ENCODE results near the gene EDNRA. TPM values are rescaled to one million over a fixed set of nuclear protein-coding genes. Genes with fewer than 3 reads are reported as not detected.

Gene EDNRA
- total RNA-seq, 1 experiment from 2014 or later: not detected

- ChIA-PET POLR2A (no interaction called here), CTCF (interaction anchor here (0.7 to 5.4 kb wide), 5 partner anchors 9 to 569 kb away, joined by 3 to 67 read pairs (median 6); no protein-coding TSS in a partner anchor)
- H3K27me3 Mint-ChIP-seq (ENCODE audit: insufficient read depth, unreplicated experiment): no peaks in the 10 kb centered on the region
- no peak overlapping the region for H3K27ac Mint-ChIP-seq (ENCODE audit: low read depth, unreplicated experiment)
- peaks cover 17% of the 10 kb centered on the region for H3K4me1 Mint-ChIP-seq (ENCODE audit: insufficient read depth, unreplicated experiment)
- no peak for DNase-seq (ENCODE audit: unreplicated experiment)
- BruUV-seq (replicated peaks): no TSS peak
- intact Hi-C loops (cut with micrococcal nuclease): loop anchor here (10.0 kb wide), 1 partner anchor 212 kb away; no protein-coding TSS in a partner anchor
- no peak for TF ChIP-seq CTCF (IDR thresholded peaks at IDR 0.05; ENCODE audit: unreplicated experiment)
- no peak overlapping the region for H3K4me3 Mint-ChIP-seq (ENCODE audit: unreplicated experiment)
- H3K9me3 Mint-ChIP-seq (ENCODE audit: unreplicated experiment): no peaks in the 10 kb centered on the region
- H3K36me3 Mint-ChIP-seq (ENCODE audit: insufficient read depth, unreplicated experiment): no peaks in the 10 kb centered on the region
These were observed 106.1 kb downstream of the EDNRA start for GRCh38 chr4:147587041-147587440.

GRCh38 chr4:147589586-147589985 lies 108.7 kb downstream of the EDNRA start:
- intact Hi-C loops (cut with micrococcal nuclease): loop anchor here (10.0 kb wide), 1 partner anchor 215 kb away; no protein-coding TSS in a partner anchor
- peak; percentile 39 for DNase-seq (ENCODE audit: unreplicated experiment)
- TF ChIP-seq CTCF (IDR thresholded peaks at IDR 0.05; ENCODE audit: unreplicated experiment): no peak
- Mint-ChIP-seq H3K27ac (ENCODE audit: low read depth, unreplicated experiment) (no peak overlapping the region), H3K4me1 (ENCODE audit: insufficient read depth, unreplicated experiment) (no peaks in the 10 kb centered on the region), H3K4me3 (ENCODE audit: unreplicated experiment) (no peak overlapping the region), H3K9me3 (ENCODE audit: unreplicated experiment) (no peaks in the 10 kb centered on the region), H3K36me3 (ENCODE audit: insufficient read depth, unreplicated experiment) (no peaks in the 10 kb centered on the region), H3K27me3 (ENCODE audit: insufficient read depth, unreplicated experiment) (no peaks in the 10 kb centered on the region)
- BruUV-seq (replicated peaks): no TSS peak
- CTCF ChIA-PET: interaction anchor here (0.6 to 5.4 kb wide), 48 partner anchors 9 to 1417 kb away, joined by 3 to 67 read pairs (median 4); partner anchors contain the start of gene TMEM184C
- POLR2A ChIA-PET: interaction anchor here (0.6 to 1.6 kb wide), 10 partner anchors 28 to 1004 kb away, joined by 3 to 4 read pairs (median 3); no protein-coding TSS in a partner anchor

- no peak overlapping the region for H3K4me3 Mint-ChIP-seq (ENCODE audit: unreplicated experiment)
- no peaks in the 10 kb centered on the region for H3K36me3 Mint-ChIP-seq (ENCODE audit: insufficient read depth, unreplicated experiment)
- CTCF ChIA-PET: interaction anchor here (0.6 to 5.4 kb wide), 47 partner anchors 9 to 1418 kb away, joined by 3 to 67 read pairs (median 4); partner anchors contain the start of gene TMEM184C
- peak; percentile 76 for DNase-seq (ENCODE audit: unreplicated experiment)
- H3K27ac Mint-ChIP-seq (ENCODE audit: low read depth, unreplicated experiment): no peak overlapping the region
- no peaks in the 10 kb centered on the region for H3K9me3 Mint-ChIP-seq (ENCODE audit: unreplicated experiment)
- no peaks in the 10 kb centered on the region for H3K27me3 Mint-ChIP-seq (ENCODE audit: insufficient read depth, unreplicated experiment)
- POLR2A ChIA-PET: interaction anchor here (0.6 to 1.6 kb wide), 11 partner anchors 27 to 1005 kb away, joined by 3 to 4 read pairs (median 3); no protein-coding TSS in a partner anchor
- intact Hi-C loops (cut with micrococcal nuclease): loop anchor here (1.0 to 2.0 kb wide), 5 partner anchors 72 to 571 kb away; no protein-coding TSS in a partner anchor
- TF ChIP-seq CTCF (IDR thresholded peaks at IDR 0.05; ENCODE audit: unreplicated experiment): peak; percentile 81
- BruUV-seq (replicated peaks): no TSS peak
- peaks cover under 1% of the 10 kb centered on the region for H3K4me1 Mint-ChIP-seq (ENCODE audit: insufficient read depth, unreplicated experiment)
These were observed 109.5 kb downstream of the EDNRA start for GRCh38 chr4:147590249-147590920.

- DNase-seq (ENCODE audit: unreplicated experiment): no peak
- Mint-ChIP-seq H3K27ac (ENCODE audit: low read depth, unreplicated experiment) (peak overlapping the region; percentile 40), H3K4me3 (ENCODE audit: unreplicated experiment) (no peak overlapping the region), H3K27me3 (ENCODE audit: insufficient read depth, unreplicated experiment) (no peaks in the 10 kb centered on the region), H3K36me3 (ENCODE audit: insufficient read depth, unreplicated experiment) (no peaks in the 10 kb centered on the region), H3K4me1 (ENCODE audit: insufficient read depth, unreplicated experiment) (peaks cover 6% of the 10 kb centered on the region), H3K9me3 (ENCODE audit: unreplicated experiment) (no peaks in the 10 kb centered on the region)
- ChIA-PET CTCF (interaction anchor here (0.6 to 5.4 kb wide), 20 partner anchors 8 to 573 kb away, joined by 3 to 67 read pairs (median 7); no protein-coding TSS in a partner anchor), POLR2A (interaction anchor here (0.6 to 1.6 kb wide), 5 partner anchors 27 to 470 kb away, joined by 3 to 4 read pairs (median 3); no protein-coding TSS in a partner anchor)
- no peak for TF ChIP-seq CTCF (IDR thresholded peaks at IDR 0.05; ENCODE audit: unreplicated experiment)
- intact Hi-C loops (cut with micrococcal nuclease): loop anchor here (2.0 kb wide), 1 partner anchor 488 kb away; no protein-coding TSS in a partner anchor
- no TSS peak for BruUV-seq (replicated peaks)
These were observed 110.2 kb downstream of the EDNRA start for GRCh38 chr4:147591106-147591505.

Measured in MCF 10A (cell line).